Activated naive CD4-positive, alpha-beta T cell treated with anti-CD3 and anti-CD28 coated beads, Interleukin-2, amount 50 U/mL, for 72 hours (primary cell): Measurements from ENCODE around the gene CACNG4. TPM values are rescaled to one million over a fixed set of nuclear protein-coding genes. Genes with fewer than 3 reads are reported as not detected.
A peak's percentile ranks its signal among the peaks of the same experiment; 100 is the strongest.

Experiments used
- ATAC-seq, 2 donors: fragments of 150-1000 bp; cut with Tn5 transposase; 2 replicates each; pipeline ENCODE4 v1.10.0; 2021; ENCODE audit warnings: mild to moderate bottlenecking in 2 of 2, moderate library complexity in 2 of 2
- DNase-seq, 2 donors: peaks; one replicate each; pipeline ENCODE4 v3.0.0; 2021 to 2022; ENCODE audit warnings: low spot score in 2 of 2
- H3K27ac Mint-ChIP-seq, 2 donors: one replicate each; pipeline ENCODE4 v1.8.0; 2022; ENCODE audit warnings: mild to moderate bottlenecking in 2 of 2, mixed read lengths in 2 of 2
- H3K36me3 Mint-ChIP-seq, 2 donors: one replicate each; pipeline ENCODE4 v1.8.0; 2022; ENCODE audit warnings: mixed read lengths in 2 of 2
- H3K9me3 Mint-ChIP-seq, 2 donors: one replicate each; pipeline ENCODE4 v1.8.0; 2022; ENCODE audit warnings: mixed read lengths in 2 of 2
- total RNA-seq, 2 donors: library from RNA; stranded (reverse); gene quantifications; one replicate each; pipeline ENCODE4 v1.2.3, GENCODE V29; 2022

The CACNG4 gene
- total RNA-seq, 2 donors from 2014 or later: not detected

GRCh38 chr17:67072885-67073284 is 108.4 kb downstream of the CACNG4 start:
- ATAC-seq (no peak), DNase-seq (no peak)
- no peak overlapping the region for H3K27ac Mint-ChIP-seq
- H3K9me3 Mint-ChIP-seq: peaks cover 0 to 3% of the 10 kb centered on the region in 2 donors
- peaks cover 0 to 12% of the 10 kb centered on the region in 2 donors for H3K36me3 Mint-ChIP-seq

DNA sequence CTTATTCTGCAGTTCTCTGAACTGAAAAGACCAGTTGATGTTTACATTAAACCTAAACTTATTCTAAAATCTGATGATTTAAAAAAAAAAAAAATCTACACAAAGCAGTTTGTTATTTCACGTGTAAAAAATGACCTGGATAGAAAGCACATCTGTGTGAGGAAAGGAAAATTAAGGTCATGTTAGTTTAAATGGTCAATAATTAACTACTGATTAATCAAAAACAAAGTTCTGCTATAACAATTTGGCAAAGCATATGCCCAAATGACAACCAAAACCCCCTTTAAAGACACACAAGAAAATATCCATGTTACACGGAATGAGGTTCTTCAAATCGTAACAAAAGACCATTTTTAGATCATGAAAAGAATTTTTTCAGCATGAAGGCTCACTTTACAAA is 110.3 kb downstream of the CACNG4 start:
- ATAC-seq (no peak), DNase-seq (no peak)
- H3K36me3 Mint-ChIP-seq: peaks cover 0 to 12% of the 10 kb centered on the region in 2 donors
- peaks cover 0 to 3% of the 10 kb centered on the region in 2 donors for H3K9me3 Mint-ChIP-seq
- H3K27ac Mint-ChIP-seq: no peak overlapping the region

DNA sequence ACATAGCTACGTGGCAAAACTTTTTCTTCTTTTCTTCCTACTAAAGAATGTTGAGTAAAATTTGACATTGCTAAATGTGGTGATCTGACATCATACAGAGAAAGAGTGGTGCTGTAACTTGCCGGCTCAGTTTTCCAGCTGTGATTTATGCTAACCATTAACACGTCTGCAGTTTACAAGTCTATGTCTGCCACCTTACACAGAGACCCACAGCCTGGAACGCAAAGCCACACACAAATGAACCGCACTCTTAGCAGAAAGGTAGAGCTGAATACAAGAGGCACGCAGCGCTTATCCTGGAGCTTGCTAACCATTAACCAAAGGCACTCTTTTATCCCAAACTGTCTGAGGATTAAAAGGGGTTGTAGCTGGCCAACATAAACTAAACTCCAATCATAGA is 111.8 kb downstream of the CACNG4 start:
- ATAC-seq: no peak
- DNase-seq: no peak
- peaks cover 0 to 12% of the 10 kb centered on the region in 2 donors for H3K36me3 Mint-ChIP-seq
- H3K27ac Mint-ChIP-seq: peak overlapping the region in 1 of 2 donors; percentile 22
- H3K9me3 Mint-ChIP-seq: no peaks in the 10 kb centered on the region

DNA sequence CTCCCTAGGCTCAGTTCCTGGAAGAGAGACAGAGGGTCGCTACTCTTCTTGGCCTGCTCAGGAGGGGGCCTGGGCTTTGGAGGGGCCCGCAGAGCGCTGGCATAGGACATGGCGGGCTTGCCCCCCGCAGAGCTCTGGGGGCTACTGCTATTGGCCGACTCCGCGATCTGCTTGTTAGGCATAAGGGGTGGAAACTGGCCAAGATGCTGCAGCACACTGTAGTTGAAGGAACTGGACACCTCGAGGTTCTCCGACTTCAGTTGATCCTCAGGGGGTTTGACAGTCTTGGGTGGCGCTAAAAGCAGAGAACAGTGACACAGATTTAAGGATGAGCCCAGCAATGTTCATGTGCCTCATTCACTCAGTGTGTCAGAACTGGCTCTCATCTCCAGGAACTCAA is 113.8 kb downstream of the CACNG4 start:
- H3K36me3 Mint-ChIP-seq: peaks cover 0 to 6% of the 10 kb centered on the region in 2 donors
- H3K27ac Mint-ChIP-seq: no peak overlapping the region
- ATAC-seq: no peak

DNA sequence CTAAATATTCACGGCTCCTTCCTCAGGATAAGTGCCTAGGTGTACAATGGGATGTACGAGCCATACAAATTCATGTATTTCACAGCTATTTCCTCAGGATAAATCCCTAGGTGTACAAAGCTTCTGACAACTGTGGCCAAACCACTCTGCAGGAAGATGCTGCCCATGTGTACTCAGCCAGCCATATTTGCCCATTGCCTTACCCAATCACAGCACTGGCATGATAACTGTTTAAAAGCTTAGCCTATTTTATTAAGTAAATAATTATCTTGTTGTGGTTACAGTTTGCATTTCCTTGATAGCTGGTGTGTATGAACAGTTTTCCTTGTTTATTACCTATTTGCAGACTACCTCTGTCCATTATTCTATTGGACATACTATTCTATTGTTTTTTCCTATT is 115.0 kb downstream of the CACNG4 start:
- ATAC-seq (no peak), DNase-seq (no peak)
- Mint-ChIP-seq H3K36me3 (no peaks in the 10 kb centered on the region), H3K9me3 (no peaks in the 10 kb centered on the region), H3K27ac (no peak overlapping the region)

More for the DNA sequence above, 113.8 kb downstream of the CACNG4 start:
- H3K9me3 Mint-ChIP-seq: no peaks in the 10 kb centered on the region
- DNase-seq: no peak

DNA sequence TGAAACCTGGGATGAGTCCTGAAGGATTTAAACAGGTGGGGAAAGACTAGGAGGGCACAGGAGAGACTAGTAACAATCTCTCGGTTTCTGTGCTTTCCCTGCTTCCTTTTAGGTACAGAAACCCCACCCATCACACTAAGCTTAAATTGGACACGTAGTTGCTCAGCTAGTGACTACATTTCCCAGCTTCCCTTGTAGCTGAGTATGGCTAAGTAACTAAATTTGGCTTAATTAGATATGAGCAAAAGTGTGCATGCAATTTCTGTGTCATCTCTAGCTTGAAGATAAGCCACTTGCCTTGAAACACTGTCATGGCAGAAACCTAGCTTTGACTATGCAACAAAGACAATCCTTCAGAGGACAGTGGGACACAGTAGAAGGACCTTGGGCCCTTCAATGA is 116.3 kb downstream of the CACNG4 start:
- ATAC-seq (peak in 1 of 2 donors; percentile 28), DNase-seq (no peak)
- Mint-ChIP-seq H3K36me3 (no peaks in the 10 kb centered on the region), H3K27ac (no peak overlapping the region), H3K9me3 (no peaks in the 10 kb centered on the region)

GRCh38 chr17:67082107-67082506 is 117.6 kb downstream of the CACNG4 start:
- Mint-ChIP-seq H3K36me3 (no peaks in the 10 kb centered on the region), H3K27ac (peak overlapping the region; percentile 15 to 69), H3K9me3 (no peaks in the 10 kb centered on the region)
- peak in 1 of 2 donors; percentile 63 for ATAC-seq
- no peak for DNase-seq

Other genes starting within 250 kb of the CACNG4 start
- not detected for gene CACNG5, start 129.6 kb upstream of the CACNG4 start, total RNA-seq
- gene CACNG1, start 79.8 kb downstream of the CACNG4 start, total RNA-seq: not detected